Mucosa of descending colon (tissue), 3 donors: Measurements from ENCODE around the gene HS1BP3. TPM values are rescaled to one million over a fixed set of nuclear protein-coding genes. Genes with fewer than 3 reads are reported as not detected.

ENCODE experiments used
- ATAC-seq: fragments of 200-7000 bp; cut with Tn5 transposase; one replicate; pipeline ENCODE4 v1.9.1; 2020; ENCODE audit warnings: mild to moderate bottlenecking, moderate library complexity
- DNase-seq, 3 donors: peaks; one replicate each; pipeline ENCODE4 v3.0.0-alpha.2; 2020
- H3K36me3 ChIP-seq: fragments of 200-600 bp; one replicate; pipeline ENCODE4 v1.8.0; 2021; ENCODE audit warnings: low read depth, mild to moderate bottlenecking
- H3K4me1 ChIP-seq: fragments of 200-600 bp; one replicate; pipeline ENCODE4 v1.8.0; 2021; ENCODE audit warnings: low read depth, mild to moderate bottlenecking
- H3K4me3 ChIP-seq: fragments of 200-600 bp; one replicate; pipeline ENCODE4 v1.8.0; 2021; ENCODE audit warnings: mild to moderate bottlenecking
- H3K9me3 ChIP-seq: fragments of 200-600 bp; one replicate; pipeline ENCODE4 v1.8.0; 2021; ENCODE audit warnings: mild to moderate bottlenecking
- CTCF ChIP-seq: fragments of 200-600 bp; IDR thresholded peaks from one replicate; pipeline ENCODE4 v1.8.0; 2022; ENCODE audit warnings: antibody characterized with exemption, mild to moderate bottlenecking
- intact Hi-C, 2 donors: fragments of 100-400 bp; cut with DNase I in 1 of 2; cut with micrococcal nuclease in 1 of 2; formaldehyde crosslinking; loops; one replicate each; pipeline versions ENCODE4 v1.11.0 to v1.11.1; 2022; cut with DNase I, micrococcal nuclease
- total RNA-seq, 3 donors: library from RNA; stranded (reverse); fragmentation: NEBNext Ultra II Directional in 2 of 3; extraction: Animal tissue kit (Norgen Biotek cat#: 25700) in 2 of 3; gene quantifications; one replicate each; pipeline versions ENCODE4 v1.2.1 to v1.2.4, GENCODE V29; 2021 to 2023
- donor health status: DM: no; HTN: no; CAD: no; lungs with moderate emphysema.
- donor health status: DM: no; HTN: no; CAD: no.
- donor health status: DM: no; HTN: yes; CAD: no.

HS1BP3 gene
- total RNA-seq, 3 donors from 2014 or later: 28.8 to 47.0 (median 29.7) TPM

GRCh38 chr2:20579866-20580265, 71.0 kb downstream of the HS1BP3 start:
- TF ChIP-seq CTCF: no peak
- peaks cover 5% of the 10 kb centered on the region for H3K9me3 ChIP-seq
- intact Hi-C loops: no loop called here
- DNase-seq (no peak), ATAC-seq (no peak)
- H3K36me3 ChIP-seq: no peaks in the 10 kb centered on the region
- H3K4me3 ChIP-seq: no peak overlapping the region
- H3K4me1 ChIP-seq: peaks cover 3% of the 10 kb centered on the region

- Histone ChIP-seq H3K36me3 (no peaks in the 10 kb centered on the region), H3K4me3 (no peak overlapping the region), H3K4me1 (peaks cover 3% of the 10 kb centered on the region), H3K9me3 (peaks cover 5% of the 10 kb centered on the region)
- intact Hi-C loops: no loop called here
- DNase-seq (peak in 1 of 3 donors; percentile 47), ATAC-seq (peak; percentile 60)
- TF ChIP-seq CTCF: no peak
Measured at GRCh38 chr2:20578895-20579825, 71.7 kb downstream of the HS1BP3 start.

- DNase-seq (no peak), ATAC-seq (no peak)
- TF ChIP-seq CTCF: no peak
- Histone ChIP-seq H3K36me3 (no peaks in the 10 kb centered on the region), H3K9me3 (peaks cover 5% of the 10 kb centered on the region), H3K4me1 (peaks cover 3% of the 10 kb centered on the region), H3K4me3 (no peak overlapping the region)
- intact Hi-C loops: no loop called here
Measured at GRCh38 chr2:20578266-20578894, 72.5 kb downstream of the HS1BP3 start.

- H3K9me3 ChIP-seq: peaks cover 5% of the 10 kb centered on the region
- intact Hi-C loops: no loop called here
- no peak for TF ChIP-seq CTCF
- DNase-seq (no peak), ATAC-seq (no peak)
- peaks cover 3% of the 10 kb centered on the region for H3K4me1 ChIP-seq
- H3K4me3 ChIP-seq: no peak overlapping the region
- H3K36me3 ChIP-seq: no peaks in the 10 kb centered on the region
Measured at GRCh38 chr2:20577495-20578235, 73.2 kb downstream of the HS1BP3 start.

- ATAC-seq (peak; percentile 86), DNase-seq (peak in 1 of 3 donors; percentile 62)
- no peak overlapping the region for H3K4me3 ChIP-seq
- peaks cover 3% of the 10 kb centered on the region for H3K4me1 ChIP-seq
- H3K9me3 ChIP-seq: peaks cover 3% of the 10 kb centered on the region
- no peak for TF ChIP-seq CTCF
- intact Hi-C loops: no loop called here
- no peaks in the 10 kb centered on the region for H3K36me3 ChIP-seq
Measured at GRCh38 chr2:20576598-20577115, 74.2 kb downstream of the HS1BP3 start.
